GM19025 (cell line): ENCODE data around the gene ARHGAP33.
"Not testable (repeated sequence)": the region's sequence is repeated elsewhere in the genome, so short reads cannot be mapped to it uniquely, and the experiment has no call there.

ENCODE experiments used
- ATAC-seq: cut with Tn5 transposase; IDR thresholded peaks from one replicate; pipeline ENCODE4 v1.9.1; 2021; ENCODE audit warnings: mild to moderate bottlenecking, low read depth, moderate library complexity; ENCODE audit not compliant: unreplicated experiment

ARHGAP33 gene

DNA sequence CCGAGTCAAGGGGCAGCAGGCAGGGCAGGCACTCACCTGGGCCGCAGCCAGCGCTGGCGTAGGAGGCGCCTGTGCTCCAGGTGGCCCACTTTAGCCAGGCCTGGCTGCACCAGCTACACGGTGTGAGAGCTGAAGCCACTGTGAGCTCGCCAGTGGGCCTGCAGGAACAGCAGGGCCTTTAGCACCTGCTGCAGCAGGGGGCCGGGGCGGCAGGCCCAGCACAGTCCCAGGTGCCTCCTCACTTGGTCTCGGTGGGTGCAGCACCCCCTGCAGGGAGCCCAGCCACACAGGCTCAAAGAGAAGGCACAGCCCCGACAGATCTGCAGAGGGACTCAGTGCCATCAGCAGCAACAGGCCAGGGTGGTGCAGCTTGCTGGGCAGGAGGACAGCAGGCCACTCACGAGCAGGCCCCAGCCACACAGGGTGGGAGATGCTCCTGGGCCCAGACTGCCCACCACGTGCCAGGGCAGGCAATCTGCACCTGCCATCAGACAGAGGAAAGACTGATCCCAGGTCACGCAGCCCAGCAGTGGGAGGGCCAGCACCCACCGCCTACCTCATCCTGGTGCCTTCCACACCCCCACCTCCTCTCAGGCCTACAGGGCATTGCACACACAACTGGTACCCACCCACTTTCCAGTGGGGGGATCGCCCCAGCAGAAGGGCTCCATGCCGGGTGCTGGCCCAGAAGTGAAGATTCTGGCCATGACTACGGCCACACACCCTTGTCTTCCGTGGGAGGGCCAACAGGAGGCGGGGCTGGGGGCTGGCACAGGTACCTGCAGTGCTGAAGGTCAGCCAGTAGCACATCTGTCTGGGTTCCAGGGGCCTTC lies 15.8 kb downstream of the ARHGAP33 start:
- no peak for ATAC-seq

- ATAC-seq = no peak
Measured at GRCh38 chr19:35791814-35792279, 16.5 kb downstream of the ARHGAP33 start.

DNA sequence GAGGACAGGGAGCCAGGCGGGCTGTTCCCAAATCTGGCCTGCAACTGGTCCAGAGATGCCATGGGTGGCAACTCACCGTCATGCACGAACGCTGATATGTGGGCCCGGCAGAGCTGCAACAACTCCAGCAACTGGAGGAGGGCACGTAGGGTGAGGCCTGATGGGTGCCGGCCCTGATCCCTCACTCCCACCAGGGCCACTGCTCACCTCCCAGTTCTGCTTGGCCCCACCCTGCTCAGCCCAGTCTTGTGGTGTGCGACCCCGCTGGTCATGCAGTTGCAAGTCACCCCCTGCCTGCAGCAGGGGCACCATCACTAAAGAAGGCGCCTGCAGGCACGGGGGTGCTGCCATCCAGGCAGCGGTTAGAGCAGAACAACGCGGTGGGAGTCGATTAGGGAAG lies 16.9 kb downstream of the ARHGAP33 start:
- ATAC-seq = no peak

DNA sequence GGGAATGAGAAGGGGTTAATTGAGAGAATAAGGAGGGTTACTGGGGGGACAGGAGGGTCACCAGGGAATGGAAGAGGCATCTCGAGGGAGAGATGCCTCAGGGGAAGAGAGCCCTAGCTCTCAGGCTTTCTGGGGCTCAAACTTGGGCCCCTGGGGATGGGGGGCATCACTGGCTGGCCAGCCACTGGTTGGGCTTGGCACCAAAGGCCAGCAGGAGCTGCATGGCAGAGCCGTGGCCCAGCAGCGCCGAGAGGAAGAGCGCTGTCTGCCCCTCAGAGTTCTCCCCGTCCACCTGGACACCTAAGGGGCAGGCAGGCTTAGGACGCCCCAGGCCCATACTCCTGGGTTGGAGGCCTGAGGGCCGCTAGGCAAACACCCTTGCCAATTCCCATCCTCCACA lies 17.5 kb downstream of the ARHGAP33 start:
- ATAC-seq = no peak

- ATAC-seq = no peak
Measured at GRCh38 chr19:35793381-35794165, 18.2 kb downstream of the ARHGAP33 start.

- ATAC-seq = not testable (repeated sequence)
Measured at GRCh38 chr19:35795564-35795963, 20.2 kb downstream of the ARHGAP33 start.

- ATAC-seq = no peak
Measured at GRCh38 chr19:35796645-35797542, 21.5 kb downstream of the ARHGAP33 start.

DNA sequence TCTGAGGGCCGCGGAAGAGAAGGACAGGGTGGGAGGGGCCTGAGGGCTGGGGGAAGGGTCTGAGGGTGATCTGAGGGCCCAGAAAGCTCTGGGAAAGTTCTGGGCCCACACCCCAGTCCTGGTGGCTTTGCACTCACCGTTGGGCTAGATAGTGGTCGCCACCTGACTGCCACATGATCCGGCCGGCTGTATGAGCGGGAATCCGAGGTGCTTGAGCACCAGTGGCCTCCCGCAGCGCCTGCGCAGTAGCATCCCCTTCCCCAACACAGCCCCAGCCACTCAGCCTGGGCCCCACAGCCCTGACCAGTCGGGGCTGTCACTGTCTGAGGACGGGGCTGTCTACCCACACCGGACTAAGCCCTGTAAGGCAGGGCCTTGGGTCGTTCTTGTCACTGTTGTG lies 22.3 kb downstream of the ARHGAP33 start:
- ATAC-seq = no peak

DNA sequence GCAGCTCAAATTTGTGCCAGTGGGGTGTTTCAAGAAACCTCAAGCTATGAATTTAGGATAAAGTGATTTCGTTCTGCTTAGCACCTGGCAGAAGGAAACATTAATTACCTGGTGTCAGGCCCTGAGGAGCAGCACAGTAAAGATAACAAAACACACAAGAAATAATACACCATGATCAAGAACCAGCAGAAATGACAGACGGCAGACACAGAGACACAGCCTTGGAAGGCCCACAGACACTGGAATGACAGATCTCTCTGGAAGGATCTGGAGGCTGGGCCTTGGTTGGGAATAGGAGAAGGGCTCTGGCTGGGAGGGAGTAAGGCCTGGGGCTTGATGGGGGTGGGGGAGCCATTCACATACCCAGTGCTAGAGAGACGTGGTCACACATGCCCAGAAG lies 26.5 kb downstream of the ARHGAP33 start:
- no peak for ATAC-seq

- ATAC-seq = no peak
Measured at GRCh38 chr19:35805526-35806102, 30.2 kb downstream of the ARHGAP33 start.

DNA sequence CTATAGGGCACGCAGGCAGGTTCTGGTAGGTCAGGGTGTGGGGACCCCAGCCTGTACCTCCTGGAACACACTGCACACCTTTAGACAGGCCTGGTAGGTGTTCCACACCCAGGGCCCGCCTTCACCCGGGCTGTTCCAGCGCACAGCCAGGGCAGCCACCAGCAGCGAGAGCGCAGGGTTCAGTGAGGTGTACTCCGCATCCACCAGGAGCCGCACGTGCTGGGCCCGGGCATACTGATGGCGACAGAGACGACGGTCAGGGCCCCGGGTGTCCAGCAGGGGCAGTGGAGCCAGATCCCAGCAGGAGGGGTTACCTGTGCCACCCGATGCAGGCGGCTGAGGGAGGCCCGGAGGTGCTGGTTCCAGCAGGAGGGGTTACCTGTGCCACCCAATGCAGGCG lies 31.2 kb downstream of the ARHGAP33 start:
- no peak for ATAC-seq

GRCh38 chr19:35807633-35808032 lies 32.3 kb downstream of the ARHGAP33 start:
- ATAC-seq = no peak

DNA sequence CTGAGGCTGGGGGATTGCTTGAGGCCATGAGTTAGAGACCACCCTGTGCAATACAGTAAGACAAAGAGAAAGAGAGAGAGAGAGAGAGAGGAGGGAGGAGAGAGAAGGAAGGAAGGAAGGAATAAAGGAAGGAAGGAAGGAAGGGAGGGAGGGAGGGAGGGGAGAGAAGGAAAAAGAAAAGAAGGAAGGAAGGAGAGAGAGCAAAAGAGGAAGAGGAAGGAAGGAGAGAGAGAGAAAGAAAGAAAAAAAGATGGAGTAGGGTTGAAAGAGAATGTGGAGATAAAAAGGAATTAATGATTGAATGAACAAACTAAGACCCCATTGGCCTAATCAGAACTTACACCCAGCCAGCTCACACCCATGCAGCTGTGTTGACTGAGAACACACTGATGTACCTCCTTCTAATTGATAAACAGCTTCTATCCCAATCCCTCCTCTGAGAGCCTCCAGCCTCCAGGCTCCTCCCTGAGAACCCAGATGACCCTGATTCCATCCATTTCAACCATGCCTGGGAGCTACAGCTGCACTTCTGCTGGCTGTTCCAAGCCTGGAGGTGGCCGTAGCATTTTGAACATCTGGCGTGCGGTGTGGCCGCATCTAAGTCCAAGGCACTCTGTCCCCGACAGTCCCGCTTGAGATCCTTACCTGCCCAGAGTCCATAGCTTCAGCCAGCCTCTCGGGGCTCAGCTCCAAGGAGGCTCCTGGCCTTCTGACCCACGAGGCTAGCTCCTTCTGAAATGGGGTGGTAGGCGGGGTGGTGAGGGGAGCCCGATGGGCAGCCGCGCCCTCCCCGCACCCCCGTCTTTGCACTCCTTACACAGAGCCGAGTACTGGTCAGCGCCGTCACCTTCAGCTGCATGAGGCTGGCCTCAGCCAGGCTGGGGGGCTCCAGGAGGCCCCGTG lies 36.2 kb downstream of the ARHGAP33 start:
- ATAC-seq = no peak

- ATAC-seq = no peak
Measured at GRCh38 chr19:35812220-35813042, 37.1 kb downstream of the ARHGAP33 start, which contains the start of gene PRODH2. PRODH2 (minus strand) TSS chr19:35812845; CDS start chr19:35812805, 40 bp downstream.

- ATAC-seq = no peak
Measured at GRCh38 chr19:35813043-35813890, 37.9 kb downstream of the ARHGAP33 start.

DNA sequence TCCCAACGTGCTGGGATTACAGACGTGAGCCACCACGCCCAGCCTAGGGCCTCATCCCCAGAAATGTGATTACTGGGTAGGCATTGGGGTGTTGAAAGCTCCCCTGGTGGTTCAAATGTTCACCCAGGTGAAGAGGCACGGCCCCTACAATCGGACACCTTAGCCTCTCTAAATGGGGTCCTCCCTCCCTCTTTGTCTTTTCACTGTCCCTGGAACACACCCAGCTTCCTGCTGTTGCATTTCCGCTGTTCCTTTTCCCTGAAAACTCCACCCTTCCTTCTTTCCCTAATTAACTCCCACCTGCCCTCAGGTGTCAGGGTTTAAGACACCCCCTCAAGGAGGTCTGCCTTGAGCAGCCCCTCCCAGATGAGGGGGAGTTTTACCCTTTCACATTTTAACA lies 40.9 kb downstream of the ARHGAP33 start:
- no peak for ATAC-seq

GRCh38 chr19:35816846-35817245 lies 41.5 kb downstream of the ARHGAP33 start:
- ATAC-seq = no peak
